Hepatocyte (in vitro differentiated cells): ENCODE data around the gene DHRS9.

Source experiments
- CTCF ChIP-seq: fragments of 200-600 bp; sonication (generic); IDR thresholded peaks from 2 replicates; pipeline ENCODE4 v1.5.1; 2016; ENCODE audit warnings: antibody characterized with exemption, mild to moderate bottlenecking; ENCODE audit not compliant: poor library complexity
- EZH2 ChIP-seq: fragments of 200-600 bp; sonication (generic); IDR thresholded peaks from 2 replicates; pipeline ENCODE4 v1.6.1; 2016; ENCODE audit warnings: antibody characterized with exemption, mild to moderate bottlenecking, borderline replicate concordance
- EZH2phosphoT487 ChIP-seq: fragments of 200-600 bp; sonication (generic); IDR thresholded peaks from one replicate; pipeline ENCODE4 v1.6.1; 2018; ENCODE audit warnings: antibody characterized with exemption, mild to moderate bottlenecking, low read depth, moderate library complexity; ENCODE audit not compliant: unreplicated experiment, severe bottlenecking

- no peak for TF ChIP-seq CTCF
- TF ChIP-seq EZH2, result no peak
- TF ChIP-seq EZH2phosphoT487, result no peak
These were observed 20.9 kb downstream of the DHRS9 start for GRCh38 chr2:169090133-169090820.
